HG02642 (cell line): ENCODE data around the gene CWC22.
A peak's percentile ranks its signal among the peaks of the same experiment; 100 is the strongest.
"Not testable (repeated sequence)": the region's sequence is repeated elsewhere in the genome, so short reads cannot be mapped to it uniquely, and the experiment has no call there.

Experiments used
- ATAC-seq: cut with Tn5 transposase; IDR thresholded peaks from one replicate; pipeline ENCODE4 v1.9.1; 2021; ENCODE audit warnings: mild to moderate bottlenecking; ENCODE audit not compliant: unreplicated experiment, poor library complexity

CWC22 gene

DNA sequence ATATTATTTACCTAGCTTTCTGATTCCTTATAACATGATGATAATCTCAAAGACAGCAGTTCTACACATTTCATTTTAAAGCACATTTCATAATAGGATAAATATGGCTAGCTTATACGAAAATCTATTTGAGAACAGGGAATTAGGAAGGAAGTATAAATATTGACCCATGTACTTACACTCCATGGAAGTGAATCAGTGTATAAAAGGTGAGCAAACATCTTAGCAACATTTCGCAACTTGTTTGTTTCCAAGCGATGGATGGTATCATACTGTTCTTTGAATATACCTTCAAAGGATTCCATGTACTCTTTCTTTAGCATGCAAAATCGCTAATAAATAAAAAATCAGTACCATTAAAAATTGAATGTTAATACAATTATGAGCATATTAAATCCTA, 53.1 kb downstream of the CWC22 start:
- no peak for ATAC-seq

GRCh38 chr2:179953359-179953758, 53.7 kb downstream of the CWC22 start:
- ATAC-seq: no peak

GRCh38 chr2:179952658-179953057, 54.4 kb downstream of the CWC22 start:
- peak; percentile 51 for ATAC-seq

GRCh38 chr2:179951680-179952079, 55.4 kb downstream of the CWC22 start:
- ATAC-seq: peak; percentile 55

- ATAC-seq: no peak
Measured at GRCh38 chr2:179950391-179950790, 56.7 kb downstream of the CWC22 start.

DNA sequence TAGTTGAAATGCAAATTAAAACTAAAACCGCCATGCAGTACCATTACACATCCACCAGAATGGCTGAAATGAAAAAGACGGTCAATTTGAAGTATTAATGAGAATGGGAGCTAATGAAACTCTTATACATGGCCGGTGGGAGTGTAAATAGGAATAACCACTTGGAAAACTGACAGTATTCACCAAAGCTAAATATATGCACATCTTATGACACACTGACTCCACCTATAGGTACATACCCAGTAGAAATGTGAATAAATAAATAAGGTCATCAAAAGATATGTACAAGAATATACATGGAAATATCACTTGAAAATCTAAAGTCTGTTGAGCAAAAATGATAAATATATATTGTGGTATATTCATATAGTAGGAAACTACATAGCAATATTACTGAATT, 57.7 kb downstream of the CWC22 start:
- ATAC-seq: no peak

GRCh38 chr2:179948058-179948457, 59.0 kb downstream of the CWC22 start:
- ATAC-seq: no peak

DNA sequence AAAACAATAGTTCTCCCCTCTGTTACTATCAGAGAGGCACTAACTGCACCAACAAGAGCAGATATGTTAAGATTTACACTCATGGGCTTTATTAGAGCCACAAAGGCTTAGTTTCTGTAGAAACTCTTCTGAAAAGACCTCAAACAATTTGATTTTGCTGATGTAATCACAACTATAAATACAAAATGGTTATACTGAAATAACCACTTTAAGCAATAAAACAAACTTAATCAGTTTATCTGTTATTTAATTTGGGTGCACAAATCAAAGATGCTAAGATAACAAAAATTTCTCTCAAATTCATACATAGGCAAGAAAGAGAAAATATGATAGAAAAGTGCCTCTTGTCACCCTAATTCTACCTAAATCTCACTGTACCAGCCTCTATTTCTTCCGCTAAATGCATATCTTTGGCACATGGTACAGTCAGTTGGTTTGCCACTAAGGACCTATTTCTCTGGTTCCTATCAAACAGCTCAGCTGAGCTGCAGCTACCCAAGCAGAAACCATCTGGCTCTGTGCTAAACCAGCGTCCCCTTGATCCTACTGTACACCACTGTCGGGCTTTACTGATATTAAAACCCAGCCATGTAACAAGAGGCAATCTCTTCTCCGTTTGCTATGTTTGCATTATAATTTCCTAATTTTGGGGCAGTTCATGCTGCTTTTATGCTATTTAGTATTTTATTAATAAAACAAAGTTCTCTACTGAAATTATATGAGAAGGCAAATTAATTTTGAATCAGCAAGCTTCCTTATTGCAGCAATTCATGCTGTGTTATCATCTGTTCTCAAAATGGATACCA, 60.1 kb downstream of the CWC22 start:
- no peak for ATAC-seq

DNA sequence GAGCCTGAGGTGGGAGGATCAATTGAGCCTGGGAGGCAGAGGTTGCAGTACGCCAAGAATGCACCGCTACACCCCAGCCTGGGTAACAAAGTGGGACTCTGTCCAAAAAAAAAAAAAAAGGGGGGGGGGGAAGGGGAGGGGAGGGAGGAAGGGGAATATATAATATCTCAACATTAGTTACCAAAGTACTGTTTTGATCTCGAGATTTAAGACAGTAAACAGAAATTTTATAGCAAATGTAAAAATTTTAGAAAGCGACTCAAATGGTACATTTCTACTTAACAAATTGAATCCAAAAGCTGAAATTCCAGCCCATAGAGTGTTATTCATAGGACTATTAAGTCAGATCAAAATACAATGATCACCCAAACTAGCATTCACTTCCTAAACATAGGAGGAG, 60.8 kb downstream of the CWC22 start:
- ATAC-seq: no peak

DNA sequence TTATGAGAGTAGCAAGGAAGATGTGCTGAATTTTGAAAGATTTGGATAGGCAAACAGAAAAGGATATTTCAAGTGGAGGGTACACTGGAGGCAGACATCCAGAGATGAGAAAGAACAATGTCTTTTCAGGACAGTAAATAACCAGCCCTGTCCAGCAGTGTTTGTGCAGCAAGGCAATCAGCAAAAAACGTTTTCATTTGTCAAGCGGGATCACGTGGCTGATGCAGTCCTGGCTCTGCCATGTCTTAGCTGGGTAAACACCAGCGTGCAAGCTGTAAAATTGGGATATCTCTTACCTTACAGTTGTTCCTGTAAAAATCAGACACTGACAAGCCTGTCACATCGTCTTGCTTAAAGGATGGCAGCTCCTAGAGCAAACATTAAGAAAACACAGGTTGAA, 67.8 kb downstream of the CWC22 start:
- ATAC-seq: no peak

DNA sequence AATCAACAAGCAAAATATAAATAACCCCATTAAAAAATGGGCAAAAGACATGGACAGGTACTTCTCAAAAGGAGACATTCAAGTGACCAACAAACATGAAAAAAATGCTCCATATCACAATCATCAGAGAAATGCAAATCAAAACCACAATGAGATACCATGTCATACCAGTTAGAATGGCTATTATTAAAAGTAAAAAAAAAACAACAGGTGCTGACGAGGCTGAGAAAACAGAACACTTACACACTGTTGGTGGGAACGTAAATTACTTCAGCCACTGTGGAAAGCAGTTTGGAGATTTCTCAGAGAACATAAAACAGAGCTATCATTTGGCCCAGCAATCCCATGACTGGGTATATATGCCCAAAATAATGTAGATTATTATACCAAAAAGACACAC, 69.1 kb downstream of the CWC22 start:
- no peak for ATAC-seq

DNA sequence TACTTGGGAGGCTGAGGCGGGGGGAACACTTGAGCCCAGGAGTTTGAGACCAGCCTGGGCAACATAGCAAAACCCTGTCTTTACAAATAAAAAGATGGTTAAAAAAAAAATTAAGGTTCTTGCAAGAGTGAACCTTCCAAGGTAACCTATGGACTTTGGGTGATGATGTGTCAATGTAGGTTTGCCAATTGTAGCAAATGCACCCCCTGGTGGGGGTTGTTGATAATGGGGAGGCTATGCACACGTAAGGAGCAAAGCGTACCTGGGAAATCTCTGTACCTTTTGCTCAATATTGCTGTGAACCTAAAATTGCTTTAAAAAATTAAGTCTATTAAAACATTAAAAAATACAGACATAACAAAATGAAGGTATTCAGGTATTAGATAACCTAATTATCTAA, 70.4 kb downstream of the CWC22 start:
- peak; percentile 60 for ATAC-seq

DNA sequence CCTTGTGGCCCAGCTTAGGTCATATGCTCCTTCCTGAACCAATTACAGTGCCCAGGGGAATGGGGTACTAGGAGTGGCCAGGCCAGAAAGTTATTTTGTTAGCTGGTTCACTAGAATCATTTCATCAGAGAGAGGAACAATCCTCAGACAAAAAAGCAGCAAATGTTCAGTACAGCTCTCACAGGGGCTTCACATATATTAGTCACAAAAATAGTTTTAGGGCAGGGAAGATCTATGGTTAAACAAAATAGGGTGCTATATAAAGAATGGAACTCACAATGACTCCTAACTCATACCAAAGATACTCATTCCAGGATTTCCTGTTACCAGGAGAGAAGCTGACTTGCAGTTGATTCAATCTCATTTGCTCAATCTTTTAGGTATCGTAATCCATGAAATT, 71.0 kb downstream of the CWC22 start:
- ATAC-seq: no peak

DNA sequence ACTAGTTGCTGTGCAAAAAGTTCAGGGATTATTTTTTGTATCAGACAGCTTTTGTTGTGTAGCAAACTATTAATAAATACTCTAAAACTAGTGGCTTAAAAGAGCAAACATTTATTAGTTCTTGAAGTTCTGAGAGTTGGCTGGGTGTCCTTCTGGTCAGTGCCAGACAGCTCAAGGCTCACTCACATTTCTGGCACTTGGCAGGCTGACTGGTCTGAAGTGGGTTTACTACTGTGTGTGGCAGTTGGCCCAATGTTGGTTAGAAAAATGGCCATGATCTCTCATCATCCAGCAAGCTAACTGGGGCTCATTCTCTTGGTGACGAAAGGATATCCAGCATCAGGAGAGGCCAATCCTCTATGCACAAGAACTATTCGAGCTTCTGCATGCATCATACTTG, 74.3 kb downstream of the CWC22 start:
- ATAC-seq: no peak

- no peak for ATAC-seq
Measured at GRCh38 chr2:179931502-179931901, 75.6 kb downstream of the CWC22 start.

DNA sequence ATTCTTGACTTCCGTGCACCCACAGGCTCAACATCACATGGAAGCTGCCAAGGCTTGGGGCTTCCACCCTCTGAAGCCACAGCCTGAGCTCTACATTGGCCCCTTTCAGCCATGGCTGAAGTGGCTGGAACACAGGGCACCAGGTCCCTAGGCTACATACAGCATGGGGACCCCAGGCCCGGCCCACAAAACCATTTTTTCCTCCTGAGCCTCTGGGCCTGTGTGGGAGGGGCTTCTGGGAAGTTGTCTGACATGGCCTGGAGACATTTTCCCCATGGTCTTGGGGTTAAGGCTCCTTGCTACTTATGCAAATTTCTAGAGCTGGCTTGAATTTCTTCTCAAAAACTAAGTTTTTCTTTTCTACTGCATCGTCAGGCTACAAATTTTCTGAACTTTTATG, 77.1 kb downstream of the CWC22 start:
- ATAC-seq: not testable (repeated sequence)

- ATAC-seq: no peak
Measured at GRCh38 chr2:179927041-179927440, 80.1 kb downstream of the CWC22 start.

DNA sequence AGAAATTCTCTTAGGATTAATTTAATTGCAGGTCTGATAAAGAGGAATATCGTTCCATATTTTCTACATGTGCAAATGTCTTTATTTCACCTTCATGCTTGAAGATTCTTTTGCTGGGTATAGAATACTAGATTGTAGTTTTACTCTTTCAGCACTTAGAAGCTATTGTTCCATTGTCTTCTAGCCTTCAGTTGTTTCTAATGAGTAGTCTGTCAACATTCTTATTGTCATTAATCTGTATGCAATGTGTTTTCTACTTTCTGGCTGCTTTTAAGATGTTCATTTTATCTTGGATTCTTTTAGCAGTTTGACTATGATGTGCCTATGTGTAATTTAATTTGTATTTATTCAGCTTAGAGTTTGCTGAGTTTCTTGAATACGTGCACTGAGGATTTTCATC, 81.4 kb downstream of the CWC22 start:
- no peak for ATAC-seq

DNA sequence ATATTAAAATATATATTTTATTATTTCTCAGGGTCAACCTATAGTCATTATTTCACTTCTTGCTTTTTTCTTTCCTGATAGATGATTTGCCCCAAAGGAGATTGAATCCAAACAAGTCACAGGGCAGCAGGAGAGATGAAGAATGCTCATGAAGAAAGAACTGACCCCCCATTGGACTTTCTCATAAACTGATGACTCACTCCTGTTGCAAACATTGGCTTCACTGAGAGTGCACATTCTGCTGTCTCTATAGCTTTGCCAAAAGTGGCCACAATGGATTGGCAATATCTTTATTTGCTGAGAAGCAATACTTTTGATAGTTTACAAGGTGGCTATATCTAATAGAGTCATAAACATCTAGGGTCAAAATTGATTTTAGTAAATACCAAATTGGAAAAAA, 89.8 kb downstream of the CWC22 start:
- no peak for ATAC-seq

DNA sequence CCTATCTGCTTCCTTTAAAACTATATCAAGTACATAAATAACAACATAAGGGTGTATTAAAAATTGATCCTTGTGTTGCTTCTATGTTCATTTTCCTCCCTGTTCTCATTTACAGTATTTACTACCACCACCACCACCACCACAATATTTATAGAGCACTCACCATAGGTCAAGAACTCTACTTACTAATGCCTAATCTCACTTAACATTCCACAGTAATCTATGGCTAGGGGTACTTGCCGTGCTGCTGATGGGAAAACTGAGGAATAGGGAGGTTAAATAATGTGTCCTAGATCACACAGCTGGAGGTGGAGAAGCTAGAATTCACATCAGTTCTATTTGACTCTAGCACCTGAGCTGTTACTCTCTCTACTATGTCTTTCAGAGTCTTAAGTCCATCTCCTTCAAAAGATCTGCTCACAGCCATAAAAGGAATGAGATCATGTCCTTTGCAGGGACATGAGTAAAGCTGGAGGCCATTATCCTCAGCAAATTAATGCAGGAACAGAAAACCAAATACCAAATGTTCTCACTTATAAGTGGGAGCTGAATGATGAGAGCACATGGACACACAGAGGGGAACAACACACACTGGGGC, 91.6 kb downstream of the CWC22 start:
- no peak for ATAC-seq

- no peak for ATAC-seq
Measured at GRCh38 chr2:179913809-179914208, 93.3 kb downstream of the CWC22 start.

DNA sequence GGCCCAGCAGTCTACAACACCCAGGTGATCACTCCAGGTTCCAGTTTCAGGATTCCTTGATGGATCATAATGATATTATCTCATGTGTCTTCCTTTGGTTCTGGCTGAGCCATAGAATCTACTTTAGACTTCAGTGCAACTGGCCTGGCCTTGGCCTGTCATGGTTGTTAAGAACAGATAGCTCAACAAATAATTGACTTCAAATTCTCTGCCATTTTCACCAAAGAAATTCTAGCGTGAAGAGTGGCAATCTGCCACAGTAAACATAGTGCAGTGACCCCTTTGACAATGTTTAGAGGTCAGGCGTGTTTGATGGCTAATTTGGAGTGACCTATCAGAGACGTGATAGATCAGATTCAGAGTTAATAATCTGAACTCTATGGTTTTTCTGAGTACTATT, 95.5 kb downstream of the CWC22 start:
- no peak for ATAC-seq
